ENCODE results near the gene UBE2K.
"Not testable (repeated sequence)": the region's sequence is repeated elsewhere in the genome, so short reads cannot be mapped to it uniquely, and the experiment has no call there.

The UBE2K gene

DNA sequence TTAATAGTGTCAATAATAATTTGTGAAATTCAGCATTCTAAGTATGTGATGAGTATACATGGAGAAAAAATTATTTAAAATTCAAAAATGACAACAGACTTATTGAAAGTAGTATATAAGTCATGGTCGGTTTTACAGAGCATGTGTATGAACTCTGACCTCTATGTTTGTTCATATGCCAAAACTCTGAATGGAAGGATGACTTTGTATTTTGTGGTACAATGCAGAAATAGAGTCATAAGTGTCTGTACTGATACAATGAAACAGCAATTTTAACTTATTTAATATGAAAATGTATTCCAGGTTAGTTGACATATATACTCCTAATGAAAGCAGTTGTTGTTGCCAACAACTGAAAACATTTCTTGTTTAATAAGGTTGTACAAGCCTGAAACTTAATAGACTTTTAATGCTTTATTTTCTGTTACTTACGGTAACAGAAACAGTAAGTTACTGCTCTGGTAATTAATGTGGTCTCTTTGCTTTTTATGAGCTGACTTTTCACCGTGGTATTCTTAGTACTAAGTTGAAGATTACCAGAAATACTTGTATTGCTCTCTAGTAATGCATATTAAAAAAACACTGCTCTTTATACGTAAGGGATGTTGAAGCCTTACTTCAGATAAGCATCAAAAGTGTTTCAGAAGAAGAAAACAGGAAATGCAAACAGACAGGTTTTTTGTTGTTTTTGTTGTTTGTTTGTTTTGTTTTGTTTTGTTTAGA, 1.9 kb downstream of the UBE2K start:
- H3K9me3 ChIP-seq (ENCODE audit: control insufficient read depth, insufficient read depth, low read length), result no peaks in the 10 kb centered on the region
- no peaks in the 10 kb centered on the region for H3K27me3 ChIP-seq (ENCODE audit: control insufficient read depth, insufficient read depth, low read length)
- peak overlapping the region; percentile 32 for H3K9ac ChIP-seq (ENCODE audit: low read depth, low read length)
- peaks cover 13% of the 10 kb centered on the region for H3K4me1 ChIP-seq (ENCODE audit: control insufficient read depth, insufficient read depth, low read length)
- peak overlapping the region; percentile 86 for H3K4me3 ChIP-seq (ENCODE audit: low read depth, low read length)
- H3K36me3 ChIP-seq (ENCODE audit: control insufficient read depth, insufficient read depth, low read length), result peaks cover 3% of the 10 kb centered on the region

DNA sequence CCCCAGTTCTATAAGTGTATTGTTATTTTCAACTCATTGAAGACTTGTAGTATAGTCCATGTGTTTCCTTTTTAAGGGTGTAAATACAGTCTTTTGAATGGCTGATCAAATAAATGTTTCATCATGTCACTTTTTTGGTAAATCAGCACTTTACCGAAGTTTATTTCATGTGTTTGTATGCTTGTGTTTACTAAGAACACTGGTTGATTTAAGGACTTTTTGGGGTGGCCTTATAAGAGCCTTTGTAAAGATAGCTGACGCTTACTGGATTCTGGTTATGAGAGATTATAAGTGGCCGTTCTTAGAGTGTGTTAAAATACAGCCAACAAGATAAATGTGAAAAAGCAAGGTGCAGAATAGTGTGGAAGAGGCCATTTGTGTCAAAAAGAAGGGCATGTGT, 2.6 kb downstream of the UBE2K start:
- peaks cover 3% of the 10 kb centered on the region for H3K36me3 ChIP-seq (ENCODE audit: control insufficient read depth, insufficient read depth, low read length)
- no peak overlapping the region for H3K9ac ChIP-seq (ENCODE audit: low read depth, low read length)
- H3K4me1 ChIP-seq (ENCODE audit: control insufficient read depth, insufficient read depth, low read length), result peaks cover 13% of the 10 kb centered on the region
- H3K27me3 ChIP-seq (ENCODE audit: control insufficient read depth, insufficient read depth, low read length), result no peaks in the 10 kb centered on the region
- H3K4me3 ChIP-seq (ENCODE audit: low read depth, low read length), result peak overlapping the region; percentile 86
- no peaks in the 10 kb centered on the region for H3K9me3 ChIP-seq (ENCODE audit: control insufficient read depth, insufficient read depth, low read length)

DNA sequence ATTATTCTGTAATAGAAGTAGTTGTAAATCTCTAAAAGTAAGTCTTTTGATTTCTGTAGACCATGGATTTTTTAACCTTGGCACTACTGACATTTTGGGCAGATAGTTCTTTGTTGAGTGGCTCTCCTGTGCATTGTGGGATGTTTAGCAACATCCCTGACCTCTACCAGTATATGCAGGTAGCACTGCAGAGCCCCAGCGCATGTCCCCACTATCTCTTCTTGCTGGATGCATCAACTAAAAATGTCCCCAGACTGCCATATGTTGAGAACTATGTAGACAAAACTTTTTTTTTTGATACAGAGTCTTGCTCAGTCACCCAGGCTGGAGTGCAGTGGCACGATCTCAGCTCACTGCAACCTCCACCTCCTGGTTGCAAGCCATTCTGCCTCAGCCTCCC, 4.8 kb downstream of the UBE2K start:
- Histone ChIP-seq H3K27me3 (ENCODE audit: control insufficient read depth, insufficient read depth, low read length) (no peaks in the 10 kb centered on the region), H3K4me3 (ENCODE audit: low read depth, low read length) (no peak overlapping the region), H3K9me3 (ENCODE audit: control insufficient read depth, insufficient read depth, low read length) (no peaks in the 10 kb centered on the region), H3K9ac (ENCODE audit: low read depth, low read length) (no peak overlapping the region), H3K36me3 (ENCODE audit: control insufficient read depth, insufficient read depth, low read length) (peaks cover 3% of the 10 kb centered on the region), H3K4me1 (ENCODE audit: control insufficient read depth, insufficient read depth, low read length) (peaks cover 13% of the 10 kb centered on the region)

- H3K9ac ChIP-seq (ENCODE audit: low read depth, low read length); H3K9me3 ChIP-seq (ENCODE audit: control insufficient read depth, insufficient read depth, low read length); H3K27me3 ChIP-seq (ENCODE audit: control insufficient read depth, insufficient read depth, low read length); H3K36me3 ChIP-seq (ENCODE audit: control insufficient read depth, insufficient read depth, low read length); H3K4me3 ChIP-seq (ENCODE audit: low read depth, low read length): not testable (repeated sequence)
- peaks cover 11% of the 10 kb centered on the region for H3K4me1 ChIP-seq (ENCODE audit: control insufficient read depth, insufficient read depth, low read length)
Measured at GRCh38 chr4:39704789-39705188, 6.9 kb downstream of the UBE2K start.

GRCh38 chr4:39706334-39706733, 8.4 kb downstream of the UBE2K start:
- Histone ChIP-seq H3K9me3 (ENCODE audit: control insufficient read depth, insufficient read depth, low read length) (no peaks in the 10 kb centered on the region), H3K9ac (ENCODE audit: low read depth, low read length) (no peak overlapping the region), H3K36me3 (ENCODE audit: control insufficient read depth, insufficient read depth, low read length) (peaks cover 3% of the 10 kb centered on the region), H3K27me3 (ENCODE audit: control insufficient read depth, insufficient read depth, low read length) (no peaks in the 10 kb centered on the region), H3K4me1 (ENCODE audit: control insufficient read depth, insufficient read depth, low read length) (no peaks in the 10 kb centered on the region), H3K4me3 (ENCODE audit: low read depth, low read length) (no peak overlapping the region)

DNA sequence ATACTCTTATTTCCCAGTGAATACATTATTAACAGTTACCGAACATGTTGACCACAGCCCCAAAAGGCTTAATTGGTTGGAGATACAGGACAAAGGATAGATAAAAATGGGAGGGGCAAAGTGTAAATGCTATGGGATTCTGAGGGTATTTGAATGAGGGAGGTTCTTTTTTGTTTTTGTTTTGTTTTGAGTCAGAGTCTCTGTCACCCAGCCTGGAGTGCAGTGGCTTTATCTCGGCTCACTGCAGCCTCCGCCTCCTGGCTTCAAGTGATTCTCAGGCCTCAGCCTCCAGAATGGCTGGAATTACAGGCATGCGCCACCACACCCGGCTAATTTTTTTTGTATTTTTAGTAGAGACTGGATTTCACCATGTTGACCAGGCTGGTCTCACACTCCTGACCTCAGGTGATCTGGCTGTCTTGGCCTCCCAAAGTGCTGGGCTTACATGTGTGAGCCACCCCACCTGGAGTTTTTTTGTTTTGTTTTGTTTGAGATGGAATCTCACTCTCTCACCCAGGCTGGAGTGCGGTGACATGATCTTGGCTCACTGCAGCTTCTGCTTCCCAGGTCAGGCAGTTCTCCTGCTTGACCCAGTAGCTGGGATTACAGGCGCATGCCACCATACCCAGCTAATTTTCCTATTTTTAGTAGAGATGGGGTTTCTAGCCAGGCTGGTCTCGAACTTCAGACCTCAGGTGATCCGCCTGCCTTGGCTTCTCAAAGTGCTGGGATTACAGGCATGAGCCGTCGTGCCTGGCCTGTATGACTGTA, 9.0 kb downstream of the UBE2K start:
- no peaks in the 10 kb centered on the region for H3K27me3 ChIP-seq (ENCODE audit: control insufficient read depth, insufficient read depth, low read length)
- no peaks in the 10 kb centered on the region for H3K9me3 ChIP-seq (ENCODE audit: control insufficient read depth, insufficient read depth, low read length)
- H3K4me3 ChIP-seq (ENCODE audit: low read depth, low read length), result no peak overlapping the region
- H3K4me1 ChIP-seq (ENCODE audit: control insufficient read depth, insufficient read depth, low read length), result no peaks in the 10 kb centered on the region
- peaks cover 3% of the 10 kb centered on the region for H3K36me3 ChIP-seq (ENCODE audit: control insufficient read depth, insufficient read depth, low read length)
- H3K9ac ChIP-seq (ENCODE audit: low read depth, low read length), result no peak overlapping the region

- Histone ChIP-seq H3K9me3 (ENCODE audit: control insufficient read depth, insufficient read depth, low read length) (no peaks in the 10 kb centered on the region), H3K27me3 (ENCODE audit: control insufficient read depth, insufficient read depth, low read length) (no peaks in the 10 kb centered on the region), H3K9ac (ENCODE audit: low read depth, low read length) (no peak overlapping the region), H3K4me1 (ENCODE audit: control insufficient read depth, insufficient read depth, low read length) (no peaks in the 10 kb centered on the region), H3K36me3 (ENCODE audit: control insufficient read depth, insufficient read depth, low read length) (no peaks in the 10 kb centered on the region), H3K4me3 (ENCODE audit: low read depth, low read length) (no peak overlapping the region)
Measured at GRCh38 chr4:39710098-39710896, 12.4 kb downstream of the UBE2K start.

DNA sequence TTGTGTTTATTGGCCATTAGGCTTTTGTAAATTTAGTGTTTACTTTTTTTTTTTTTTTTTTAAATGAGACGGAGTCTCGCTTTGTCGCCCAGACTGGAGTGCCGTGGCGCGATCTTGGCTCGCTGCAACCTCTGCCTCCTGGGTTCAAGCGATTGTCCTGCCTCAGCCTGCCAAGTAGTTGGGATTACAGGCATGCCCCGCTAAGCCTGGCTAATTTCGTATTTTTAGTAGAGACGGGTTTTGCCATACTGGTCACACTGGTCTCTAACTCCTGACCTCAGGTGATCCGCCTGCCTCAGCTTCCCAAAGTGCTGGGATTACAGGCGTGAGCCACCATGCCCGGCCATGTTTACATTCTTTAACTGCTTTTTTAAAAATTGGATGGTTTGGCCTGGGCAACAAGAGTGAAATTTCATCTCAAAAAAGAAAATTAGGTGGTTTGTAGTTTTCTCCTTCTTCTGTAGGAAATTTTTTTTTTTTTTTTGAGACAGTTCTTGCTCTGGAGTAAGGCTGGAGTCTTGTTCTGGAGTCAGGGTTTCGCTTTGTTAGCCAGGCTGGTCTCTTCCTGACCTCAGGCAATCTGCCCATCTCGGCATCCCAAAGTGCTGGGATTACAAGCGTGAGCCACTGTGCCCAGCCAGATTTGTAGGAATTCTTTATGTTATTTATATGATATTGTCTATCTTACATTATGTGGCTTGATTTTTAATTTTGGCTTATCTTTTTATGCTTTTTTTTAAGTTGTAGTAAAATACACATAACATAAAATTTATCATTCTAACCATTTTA, 15.1 kb downstream of the UBE2K start:
- H3K9ac ChIP-seq (ENCODE audit: low read depth, low read length), result no peak overlapping the region
- H3K4me1 ChIP-seq (ENCODE audit: control insufficient read depth, insufficient read depth, low read length), result no peaks in the 10 kb centered on the region
- no peak overlapping the region for H3K4me3 ChIP-seq (ENCODE audit: low read depth, low read length)
- H3K36me3 ChIP-seq (ENCODE audit: control insufficient read depth, insufficient read depth, low read length), result no peaks in the 10 kb centered on the region
- no peaks in the 10 kb centered on the region for H3K27me3 ChIP-seq (ENCODE audit: control insufficient read depth, insufficient read depth, low read length)
- no peaks in the 10 kb centered on the region for H3K9me3 ChIP-seq (ENCODE audit: control insufficient read depth, insufficient read depth, low read length)

- H3K9ac ChIP-seq (ENCODE audit: low read depth, low read length), result no peak overlapping the region
- no peaks in the 10 kb centered on the region for H3K9me3 ChIP-seq (ENCODE audit: control insufficient read depth, insufficient read depth, low read length)
- H3K27me3 ChIP-seq (ENCODE audit: control insufficient read depth, insufficient read depth, low read length), result no peaks in the 10 kb centered on the region
- H3K36me3 ChIP-seq (ENCODE audit: control insufficient read depth, insufficient read depth, low read length), result no peaks in the 10 kb centered on the region
- H3K4me1 ChIP-seq (ENCODE audit: control insufficient read depth, insufficient read depth, low read length), result no peaks in the 10 kb centered on the region
- no peak overlapping the region for H3K4me3 ChIP-seq (ENCODE audit: low read depth, low read length)
Measured at GRCh38 chr4:39713691-39714090, 15.8 kb downstream of the UBE2K start.

- no peaks in the 10 kb centered on the region for H3K36me3 ChIP-seq (ENCODE audit: control insufficient read depth, insufficient read depth, low read length)
- H3K4me1 ChIP-seq (ENCODE audit: control insufficient read depth, insufficient read depth, low read length), result no peaks in the 10 kb centered on the region
- H3K9me3 ChIP-seq (ENCODE audit: control insufficient read depth, insufficient read depth, low read length), result no peaks in the 10 kb centered on the region
- no peaks in the 10 kb centered on the region for H3K27me3 ChIP-seq (ENCODE audit: control insufficient read depth, insufficient read depth, low read length)
- H3K9ac ChIP-seq (ENCODE audit: low read depth, low read length), result no peak overlapping the region
- no peak overlapping the region for H3K4me3 ChIP-seq (ENCODE audit: low read depth, low read length)
Measured at GRCh38 chr4:39714166-39714565, 16.2 kb downstream of the UBE2K start.

DNA sequence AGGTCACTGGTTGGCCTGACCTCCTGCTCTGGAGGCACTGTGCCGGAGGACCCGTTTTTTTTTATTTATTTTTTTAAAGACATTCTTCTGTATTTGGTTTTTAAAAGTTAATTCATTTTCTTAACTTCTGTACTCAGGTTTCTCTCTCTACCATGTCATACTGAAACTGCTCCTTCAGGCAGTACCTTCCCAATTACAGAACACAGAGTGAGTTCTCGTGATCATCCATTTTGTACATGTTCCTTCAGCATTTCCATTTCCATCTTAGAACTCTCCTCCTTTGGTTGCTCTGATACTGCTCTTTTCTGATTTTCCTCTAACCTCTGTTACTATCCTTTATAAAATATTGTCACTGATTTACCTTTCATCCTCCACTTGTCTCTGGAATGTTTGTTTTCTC, 17.9 kb downstream of the UBE2K start:
- H3K36me3 ChIP-seq (ENCODE audit: control insufficient read depth, insufficient read depth, low read length), result no peaks in the 10 kb centered on the region
- H3K9me3 ChIP-seq (ENCODE audit: control insufficient read depth, insufficient read depth, low read length), result no peaks in the 10 kb centered on the region
- no peaks in the 10 kb centered on the region for H3K4me1 ChIP-seq (ENCODE audit: control insufficient read depth, insufficient read depth, low read length)
- H3K9ac ChIP-seq (ENCODE audit: low read depth, low read length), result no peak overlapping the region
- H3K27me3 ChIP-seq (ENCODE audit: control insufficient read depth, insufficient read depth, low read length), result no peaks in the 10 kb centered on the region
- no peak overlapping the region for H3K4me3 ChIP-seq (ENCODE audit: low read depth, low read length)

All from iPS-15b (cell line).